ENCODE measurements around the gene FNDC4.

FNDC4 gene

GRCh38 chr2:27494284-27494943 is 586 bp downstream of the FNDC4 start:
- no peak for DNase-seq (ENCODE audit: low read depth in 1 of 2, low spot score in 1 of 2)

- no peak for DNase-seq (ENCODE audit: low read depth in 1 of 2, low spot score in 1 of 2)
These were observed 1.1 kb downstream of the FNDC4 start for GRCh38 chr2:27493948-27494283.

- DNase-seq (ENCODE audit: low read depth in 1 of 2, low spot score in 1 of 2), result no peak
These were observed 2.4 kb downstream of the FNDC4 start for GRCh38 chr2:27492557-27492956.

GRCh38 chr2:27489498-27490397 is 5.3 kb downstream of the FNDC4 start, which contains the start of gene IFT172:
IFT172 (minus strand) TSS chr2:27489743; CDS start chr2:27489653, 90 bp downstream.
- peak; percentile 96 to 97 for DNase-seq (ENCODE audit: low read depth in 1 of 2, low spot score in 1 of 2)

GRCh38 chr2:27489118-27489497 is 5.9 kb downstream of the FNDC4 start:
- DNase-seq (ENCODE audit: low read depth in 1 of 2, low spot score in 1 of 2), result no peak

- DNase-seq (ENCODE audit: low read depth in 1 of 2, low spot score in 1 of 2), result no peak
These were observed 9.5 kb downstream of the FNDC4 start for GRCh38 chr2:27485496-27485895.

- DNase-seq (ENCODE audit: low read depth in 1 of 2, low spot score in 1 of 2), result no peak
These were observed 23.0 kb downstream of the FNDC4 start for GRCh38 chr2:27471961-27472360.

GRCh38 chr2:27464443-27464842 is 30.6 kb downstream of the FNDC4 start:
- no peak for DNase-seq (ENCODE audit: low read depth in 1 of 2, low spot score in 1 of 2)

GRCh38 chr2:27461118-27461517 is 33.9 kb downstream of the FNDC4 start:
- DNase-seq (ENCODE audit: low read depth in 1 of 2, low spot score in 1 of 2), result no peak

GRCh38 chr2:27453968-27454367 is 41.0 kb downstream of the FNDC4 start:
- DNase-seq (ENCODE audit: low read depth in 1 of 2, low spot score in 1 of 2), result no peak

GRCh38 chr2:27451095-27451494 is 43.9 kb downstream of the FNDC4 start:
- DNase-seq (ENCODE audit: low read depth in 1 of 2, low spot score in 1 of 2), result no peak

- no peak for DNase-seq (ENCODE audit: low read depth in 1 of 2, low spot score in 1 of 2)
These were observed 46.6 kb downstream of the FNDC4 start for GRCh38 chr2:27448381-27448780.

- DNase-seq (ENCODE audit: low read depth in 1 of 2, low spot score in 1 of 2), result no peak
These were observed 48.9 kb downstream of the FNDC4 start for GRCh38 chr2:27446057-27446456.

- DNase-seq (ENCODE audit: low read depth in 1 of 2, low spot score in 1 of 2), result no peak
These were observed 49.4 kb downstream of the FNDC4 start for GRCh38 chr2:27445615-27446014.

GRCh38 chr2:27445155-27445554 is 49.8 kb downstream of the FNDC4 start:
- DNase-seq (ENCODE audit: low read depth in 1 of 2, low spot score in 1 of 2), result no peak

GRCh38 chr2:27442920-27443282 is 52.1 kb downstream of the FNDC4 start:
- no peak for DNase-seq (ENCODE audit: low read depth in 1 of 2, low spot score in 1 of 2)

GRCh38 chr2:27441958-27442919 is 52.8 kb downstream of the FNDC4 start, which contains the start of gene KRTCAP3:
KRTCAP3 (plus strand) TSS chr2:27442381; CDS start chr2:27442413, 32 bp downstream.
- peak; percentile 33 to 50 for DNase-seq (ENCODE audit: low read depth in 1 of 2, low spot score in 1 of 2)
